EH (cell line): ENCODE data around the gene CPED1.
A peak's percentile ranks its signal among the peaks of the same experiment; 100 is the strongest.
"Not testable (repeated sequence)": the region's sequence is repeated elsewhere in the genome, so short reads cannot be mapped to it uniquely, and the experiment has no call there.

ENCODE experiments used
- DNase-seq: peaks from one replicate; pipeline ENCODE4 v3.0.0-alpha.2; 2015; ENCODE audit warnings: low read depth

CPED1 gene

DNA sequence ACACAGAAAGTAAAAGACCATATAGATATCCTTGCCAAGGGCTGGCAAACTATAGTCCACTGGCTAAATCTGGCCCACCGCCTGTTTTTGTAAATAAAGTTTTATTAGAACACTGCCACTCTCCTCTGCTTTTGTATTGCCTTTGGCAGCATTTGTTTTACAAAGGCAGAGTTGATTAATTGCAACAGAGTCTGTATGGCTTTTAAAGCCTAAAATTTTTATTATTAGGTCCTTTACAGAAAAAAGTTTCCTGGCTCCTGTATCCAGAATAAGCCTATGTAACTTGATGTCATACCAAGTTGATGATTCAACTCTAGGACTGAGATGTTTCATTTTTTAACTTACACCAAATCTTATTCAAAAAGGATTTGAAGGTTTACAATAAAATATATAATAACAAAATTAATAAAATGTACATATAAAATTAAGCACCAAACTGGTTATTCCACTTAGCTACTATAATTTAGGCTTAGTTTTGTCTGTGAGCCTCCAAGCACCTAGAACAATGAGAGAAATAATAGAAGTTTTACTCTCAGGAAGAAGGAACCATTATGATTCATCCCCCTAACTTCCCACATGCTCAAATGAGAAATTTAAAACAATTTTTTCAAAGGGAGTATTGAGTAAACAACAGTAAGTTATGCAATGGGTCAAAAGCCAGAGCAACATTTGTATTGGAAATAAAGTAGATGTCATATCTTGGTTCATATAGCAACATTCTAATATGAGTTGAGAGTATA lies 31.9 kb downstream of the CPED1 start:
- DNase-seq, result peak; percentile 64

DNA sequence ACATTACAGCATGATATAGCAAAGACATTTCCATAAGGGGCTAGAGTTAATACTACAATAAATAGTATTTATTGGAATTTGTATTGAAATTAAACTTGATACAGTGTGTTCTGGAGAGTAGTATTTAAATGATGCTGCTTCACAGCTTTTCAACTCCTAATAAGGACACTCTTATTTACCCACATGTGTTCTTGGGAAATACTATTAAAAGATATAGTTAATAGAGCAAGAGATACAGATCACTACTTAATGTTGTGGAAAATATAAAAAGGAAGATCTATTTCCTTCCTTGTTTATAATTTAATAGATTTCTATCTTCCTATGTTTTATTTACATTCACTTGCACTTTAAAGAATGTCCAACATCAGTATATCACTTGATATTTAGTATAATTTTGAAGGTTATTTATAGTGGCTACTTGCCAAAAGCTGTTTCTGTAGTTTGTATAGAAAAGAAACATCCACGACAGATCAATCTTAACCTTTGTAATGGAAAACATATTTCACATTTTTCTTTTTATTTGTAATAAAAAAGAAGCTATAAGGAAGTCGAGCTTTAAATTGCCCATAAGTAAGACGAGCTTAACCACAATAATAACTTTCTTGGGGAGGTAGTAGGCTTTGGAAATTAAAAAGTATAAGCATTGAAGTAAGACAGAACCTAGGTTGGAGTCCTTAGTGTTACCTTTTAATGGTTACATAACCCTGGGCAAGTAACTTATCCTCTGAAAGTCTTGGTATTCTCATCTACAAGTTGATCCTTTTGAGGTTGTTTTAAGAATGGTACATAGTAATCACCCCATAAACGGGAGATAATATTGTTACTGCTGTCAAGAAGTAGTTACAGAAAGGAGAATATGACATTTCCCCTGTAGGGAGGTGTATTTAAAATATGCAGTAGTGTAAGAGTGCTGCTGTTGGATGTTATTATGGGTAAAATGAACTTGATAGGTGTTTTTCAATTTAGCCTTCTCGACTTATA lies 32.8 kb downstream of the CPED1 start:
- DNase-seq, result no peak

DNA sequence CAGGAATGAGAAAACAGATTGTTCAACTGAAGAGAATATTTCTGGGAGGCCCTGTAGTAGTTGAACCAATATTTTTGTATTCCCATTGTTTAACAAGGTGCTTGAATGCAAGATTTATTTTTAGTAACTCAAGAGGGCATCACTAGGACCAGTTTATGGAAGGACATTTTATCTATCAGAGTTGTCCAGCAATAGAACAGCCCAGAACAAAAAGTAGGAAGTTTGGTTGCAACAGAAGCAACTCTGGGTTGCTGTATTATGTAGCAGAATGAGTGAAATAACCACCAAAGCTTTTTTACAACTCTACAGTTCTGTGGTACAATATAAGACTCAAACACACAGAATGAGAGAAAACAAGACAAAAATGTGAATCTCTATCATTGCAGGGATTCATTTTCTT lies 34.7 kb downstream of the CPED1 start:
- DNase-seq, result no peak

DNA sequence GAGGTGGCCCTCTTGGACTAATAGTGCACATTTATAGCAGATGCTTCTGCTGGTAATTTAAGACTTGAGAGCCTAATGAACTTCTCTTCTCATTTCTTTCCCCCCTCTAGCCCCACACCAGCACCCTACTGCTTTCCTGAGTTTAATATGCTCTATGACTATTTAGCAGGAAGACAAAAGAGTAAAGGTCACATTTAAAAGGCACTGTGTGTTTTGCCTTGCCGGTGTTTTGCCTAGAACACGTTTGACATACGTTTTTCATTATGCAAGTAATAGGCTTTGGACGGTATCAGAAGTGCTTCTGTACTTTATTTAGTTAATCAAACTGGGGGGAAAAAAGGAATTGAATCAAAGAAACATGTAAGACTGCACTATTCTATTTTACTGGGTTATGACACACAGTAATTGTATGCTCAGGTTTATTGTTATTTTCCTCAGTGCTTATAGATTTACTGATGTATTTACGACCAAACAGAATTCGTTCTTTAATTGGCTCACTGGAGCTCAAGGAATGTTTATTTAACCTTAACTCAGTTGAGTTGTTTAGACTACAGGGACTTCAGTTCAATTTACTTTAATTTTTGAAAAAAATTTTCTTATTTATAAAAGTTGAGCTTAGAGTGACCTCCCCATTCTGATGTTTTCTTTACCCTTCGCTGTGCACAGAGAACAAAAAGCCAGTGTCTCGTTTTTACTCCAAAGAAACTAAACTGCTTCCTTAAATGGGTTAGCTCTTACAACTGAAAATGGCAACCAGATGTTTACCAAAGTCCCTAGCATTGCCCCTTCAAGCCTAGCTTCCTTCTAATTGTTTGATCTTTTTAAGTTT lies 35.4 kb downstream of the CPED1 start:
- peak; percentile 52 for DNase-seq

DNA sequence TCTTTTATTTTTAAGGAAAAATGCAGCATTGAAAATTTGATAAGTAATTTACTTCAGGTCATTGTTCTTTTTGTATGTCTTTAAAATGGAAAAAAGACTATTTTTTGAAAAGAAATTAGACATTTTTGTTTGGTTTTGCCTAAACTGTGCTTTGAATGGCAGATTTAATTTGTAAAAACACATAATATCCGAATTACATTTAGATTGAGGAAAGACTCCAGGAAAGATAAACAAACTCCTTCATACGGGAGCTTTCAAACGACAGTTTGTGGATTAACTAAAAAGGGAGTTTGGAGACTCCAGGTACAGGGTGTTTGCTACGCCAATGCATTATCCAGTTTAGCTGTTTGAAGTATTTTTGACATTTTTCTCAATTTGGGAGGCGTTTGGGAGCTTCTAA lies 36.1 kb downstream of the CPED1 start:
- DNase-seq, result no peak

DNA sequence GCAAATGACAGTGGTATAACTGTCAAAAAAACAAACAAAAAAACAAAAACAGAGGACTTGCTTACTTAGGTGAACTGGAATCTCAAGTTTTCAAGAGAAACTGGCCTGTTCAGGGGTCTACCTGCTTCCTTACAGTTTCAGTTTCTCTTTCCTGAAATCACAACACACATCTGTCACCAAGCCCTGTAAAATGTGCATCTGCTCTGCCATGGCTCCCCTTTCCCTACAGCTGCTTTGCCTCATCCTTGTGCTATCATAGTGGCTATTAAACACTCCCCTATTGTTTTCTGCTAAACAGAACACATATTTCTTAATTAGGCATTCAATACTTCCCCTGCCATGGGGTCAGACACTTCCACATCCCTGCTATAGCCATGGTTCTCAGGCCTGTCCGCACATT lies 37.6 kb downstream of the CPED1 start:
- DNase-seq, result no peak

DNA sequence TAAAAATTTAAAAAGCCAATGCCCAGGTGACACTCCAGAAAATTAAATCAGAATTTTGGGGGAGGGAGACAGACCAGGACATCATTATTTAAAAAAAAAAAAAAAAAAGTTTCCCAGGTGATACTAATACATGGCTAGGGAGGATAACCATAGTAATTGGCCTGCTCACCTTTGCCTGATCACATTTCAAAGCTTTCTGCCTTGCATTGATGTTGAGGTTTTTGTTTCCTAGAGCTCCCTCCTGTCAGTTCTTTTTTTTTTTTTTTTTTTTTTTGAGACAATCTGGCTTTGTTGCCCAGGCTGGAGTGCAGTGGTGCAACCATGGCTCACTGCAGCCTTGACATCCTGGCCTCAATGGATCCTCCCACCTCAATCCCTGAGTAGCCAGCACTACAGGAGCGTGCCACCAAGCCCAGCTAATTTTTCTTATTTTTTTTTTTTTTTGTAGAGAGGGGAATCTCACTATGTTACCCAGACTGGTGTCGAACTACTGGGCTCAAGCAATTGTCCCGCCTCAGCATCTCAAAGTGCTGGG lies 38.1 kb downstream of the CPED1 start:
- no peak for DNase-seq

DNA sequence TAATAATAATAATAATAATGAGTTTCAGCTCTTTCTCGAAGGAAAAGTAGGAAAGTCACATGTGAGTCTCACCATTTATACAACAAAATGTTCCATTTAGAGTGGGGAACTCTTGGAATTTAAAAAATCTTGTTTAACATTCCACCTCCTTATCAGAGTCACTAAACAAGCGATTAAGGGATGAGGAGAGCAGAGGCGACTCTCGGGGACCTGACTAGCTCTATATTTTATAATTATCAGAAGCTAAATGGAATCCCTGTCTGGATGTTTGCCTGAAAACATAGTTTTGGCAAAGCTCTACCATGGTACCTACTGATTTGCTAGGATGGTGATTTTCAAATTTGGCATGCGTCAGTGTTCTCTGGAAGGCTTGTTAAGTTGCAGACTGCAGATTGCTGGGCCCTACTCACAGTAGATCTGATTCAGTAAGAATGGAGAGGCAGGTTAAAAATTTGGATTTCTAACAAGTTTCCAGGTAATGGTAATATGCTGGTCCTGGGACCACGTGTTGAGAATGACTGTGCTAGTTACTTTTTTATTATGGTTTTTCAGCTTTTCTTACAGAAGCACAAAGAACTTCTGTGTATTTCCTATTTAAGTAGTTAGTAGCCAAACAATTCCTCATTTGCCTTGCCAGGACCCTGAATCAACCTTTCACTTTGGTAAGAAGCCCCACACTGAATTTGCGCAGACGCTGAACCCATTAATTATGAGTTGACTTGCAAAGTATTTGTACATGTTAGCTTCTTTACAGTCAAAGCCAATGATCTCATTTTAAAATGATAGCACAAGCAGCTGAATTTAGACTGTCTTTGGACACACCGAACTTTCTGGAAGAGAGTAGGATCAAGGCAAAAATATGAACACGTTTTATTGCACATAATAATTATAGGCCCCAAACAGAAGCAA lies 39.5 kb downstream of the CPED1 start:
- DNase-seq, result peak; percentile 21

DNA sequence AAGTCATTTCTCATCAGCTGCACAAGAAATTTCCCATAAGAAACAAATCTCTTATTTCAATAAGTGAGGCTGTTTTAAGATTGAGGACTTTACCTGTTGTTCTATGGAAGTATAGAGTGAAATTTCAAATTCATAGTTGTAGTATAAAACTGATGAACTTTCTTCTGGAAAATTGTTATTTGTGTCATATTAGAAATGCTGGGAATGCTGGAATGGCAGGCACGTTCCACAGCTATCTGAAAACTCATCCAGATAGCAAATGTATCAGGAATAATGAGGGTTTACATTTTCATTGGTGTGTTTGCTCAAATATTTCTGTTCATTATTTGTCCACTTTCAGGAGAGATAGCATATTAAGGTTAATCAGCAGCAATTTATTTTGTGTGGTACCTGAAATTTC lies 40.8 kb downstream of the CPED1 start:
- DNase-seq, result no peak

DNA sequence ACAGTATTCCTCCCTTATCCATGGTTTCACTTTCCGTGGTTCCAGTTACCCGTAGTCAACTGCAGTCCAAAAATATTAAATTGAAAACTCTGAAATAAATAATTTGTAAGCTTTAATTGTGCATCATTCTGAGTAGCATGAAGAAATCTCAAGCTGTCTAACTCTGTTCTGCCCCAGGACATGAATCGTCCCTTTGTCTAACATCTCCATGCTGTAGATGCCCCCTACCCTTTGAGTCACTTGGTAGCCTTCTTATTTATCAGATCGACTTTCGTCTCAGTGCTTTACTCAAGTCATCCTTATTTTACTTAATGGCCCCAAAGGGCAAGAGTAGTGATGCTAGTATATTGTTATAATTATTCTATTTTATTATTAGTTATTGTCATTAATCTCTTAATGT lies 41.8 kb downstream of the CPED1 start:
- DNase-seq, result no peak

DNA sequence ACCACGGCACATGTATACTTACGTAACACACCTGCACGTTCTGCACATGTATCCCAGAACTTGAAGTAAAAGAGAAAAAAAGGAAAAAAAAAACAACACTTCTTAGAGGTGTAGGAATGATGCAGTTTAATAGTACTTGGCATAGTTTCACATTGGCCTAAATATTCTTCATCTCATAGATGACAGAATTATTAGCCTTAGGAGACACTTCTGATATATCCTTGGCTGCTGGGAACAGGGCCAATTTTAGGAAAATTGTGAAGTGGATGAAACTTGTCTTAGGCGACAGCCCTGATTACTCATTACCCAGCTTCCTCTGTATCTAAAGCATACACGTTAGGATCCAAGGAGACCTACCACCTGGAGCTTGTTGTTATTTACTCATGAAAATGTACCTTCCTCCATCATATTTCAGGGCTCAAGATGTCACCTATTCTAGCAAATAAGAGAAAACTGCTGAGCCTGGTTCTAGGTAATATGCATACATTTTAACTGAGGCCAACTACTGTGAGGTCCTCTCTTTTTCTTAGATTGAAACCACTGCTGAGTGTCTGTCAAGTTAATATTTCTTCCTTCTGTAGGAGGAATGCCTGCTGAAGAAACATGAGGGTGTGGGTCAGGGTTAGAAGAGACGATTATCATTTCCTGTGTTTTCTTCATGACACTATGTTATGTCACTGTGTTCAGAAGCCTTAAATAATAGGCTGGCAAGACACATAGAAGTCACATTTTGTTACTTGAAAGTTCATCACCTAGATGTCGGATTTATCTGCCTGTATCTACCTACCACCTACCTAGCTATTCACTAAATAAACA lies 44.3 kb downstream of the CPED1 start:
- peak; percentile 45 for DNase-seq

DNA sequence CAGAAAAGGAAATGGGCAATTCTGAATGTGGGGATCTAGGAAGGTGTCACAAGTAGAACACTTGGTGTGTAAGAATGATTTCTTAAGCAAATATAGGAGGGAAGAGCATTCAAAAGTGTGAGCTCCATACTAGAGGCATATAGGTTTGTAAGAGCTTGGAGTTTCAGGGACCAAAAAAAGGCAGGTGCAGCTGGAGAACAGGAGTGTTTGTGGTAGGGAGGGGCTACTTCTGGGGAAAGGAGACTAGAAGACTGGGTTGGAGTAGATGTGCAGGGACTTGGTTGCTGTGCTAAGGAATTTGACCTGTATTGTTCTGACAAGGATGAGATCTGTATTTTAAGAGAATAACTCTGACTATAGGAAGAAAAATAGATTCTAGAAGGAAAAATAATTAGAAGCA lies 46.4 kb downstream of the CPED1 start:
- DNase-seq, result no peak

DNA sequence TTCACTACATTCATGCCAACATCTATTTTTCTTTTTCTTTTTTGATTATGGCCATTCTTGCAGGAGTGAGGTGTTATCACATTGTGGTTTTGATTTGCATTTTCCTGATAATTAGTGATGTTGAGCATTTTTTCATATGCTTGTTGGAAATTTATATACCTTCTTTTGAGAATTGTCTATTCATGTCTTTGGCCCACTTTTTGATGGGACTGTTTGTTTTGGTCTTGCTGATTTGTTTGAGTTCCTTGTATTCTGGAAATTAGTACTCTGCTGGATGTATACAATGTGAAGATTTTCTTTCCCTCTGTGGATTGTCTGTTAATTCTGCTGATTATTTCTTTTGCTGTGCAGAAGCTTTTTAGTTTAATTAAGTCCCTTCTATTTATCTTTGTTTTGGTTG lies 48.3 kb downstream of the CPED1 start:
- not testable (repeated sequence) for DNase-seq

DNA sequence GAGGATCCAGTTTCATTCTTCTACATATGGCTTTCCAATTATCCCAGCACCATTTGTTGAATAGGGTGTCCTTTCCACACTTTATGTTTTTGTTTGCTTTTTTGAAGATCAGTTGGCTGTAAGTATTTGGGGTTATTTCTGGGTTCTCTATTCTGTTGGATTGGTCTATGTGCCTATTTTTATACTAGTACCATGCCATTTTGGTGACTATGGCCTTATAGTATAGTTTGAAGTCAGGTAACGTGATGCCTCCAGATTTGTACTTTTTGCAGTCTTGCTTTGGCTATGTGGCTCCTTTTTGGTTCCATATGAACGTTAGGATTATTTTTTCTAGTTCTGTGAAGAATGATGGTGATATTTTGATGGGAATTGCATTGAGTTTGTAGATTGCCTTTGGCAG lies 48.8 kb downstream of the CPED1 start:
- not testable (repeated sequence) for DNase-seq

DNA sequence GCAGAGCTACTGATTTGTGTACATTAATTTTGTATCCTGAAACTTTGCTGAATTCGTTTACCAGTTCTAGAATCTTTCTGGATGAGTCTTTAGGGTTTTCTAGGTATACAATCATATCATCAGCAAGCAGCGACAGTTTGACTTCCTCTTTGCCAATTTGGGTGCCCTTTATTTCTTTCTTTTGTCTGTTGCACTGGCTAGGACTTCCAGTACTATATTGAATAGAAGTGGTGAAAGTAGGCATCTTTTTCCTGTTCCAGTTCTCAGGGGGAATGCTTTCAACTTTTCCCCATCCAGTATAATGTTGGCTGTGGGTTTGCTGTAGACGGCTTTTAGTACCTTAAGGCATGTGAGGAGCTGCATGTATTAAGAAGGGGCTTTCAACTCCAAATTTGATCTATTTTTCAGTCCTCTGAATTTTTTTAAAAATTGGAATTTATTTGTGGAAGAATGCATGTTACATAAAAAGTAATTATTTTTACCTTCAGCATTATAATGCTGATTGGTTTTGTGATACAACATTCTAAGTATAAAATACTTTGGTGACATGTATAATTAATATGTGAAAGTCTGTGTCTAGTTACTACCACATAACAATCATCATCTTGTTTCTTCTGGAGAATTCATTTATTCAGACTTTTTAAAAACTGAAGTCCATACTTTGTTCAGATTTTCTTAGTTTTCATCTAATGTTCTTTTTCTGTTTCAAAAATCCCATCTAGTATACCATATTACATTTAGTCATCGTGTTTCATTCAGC lies 49.6 kb downstream of the CPED1 start:
- DNase-seq, result no peak

DNA sequence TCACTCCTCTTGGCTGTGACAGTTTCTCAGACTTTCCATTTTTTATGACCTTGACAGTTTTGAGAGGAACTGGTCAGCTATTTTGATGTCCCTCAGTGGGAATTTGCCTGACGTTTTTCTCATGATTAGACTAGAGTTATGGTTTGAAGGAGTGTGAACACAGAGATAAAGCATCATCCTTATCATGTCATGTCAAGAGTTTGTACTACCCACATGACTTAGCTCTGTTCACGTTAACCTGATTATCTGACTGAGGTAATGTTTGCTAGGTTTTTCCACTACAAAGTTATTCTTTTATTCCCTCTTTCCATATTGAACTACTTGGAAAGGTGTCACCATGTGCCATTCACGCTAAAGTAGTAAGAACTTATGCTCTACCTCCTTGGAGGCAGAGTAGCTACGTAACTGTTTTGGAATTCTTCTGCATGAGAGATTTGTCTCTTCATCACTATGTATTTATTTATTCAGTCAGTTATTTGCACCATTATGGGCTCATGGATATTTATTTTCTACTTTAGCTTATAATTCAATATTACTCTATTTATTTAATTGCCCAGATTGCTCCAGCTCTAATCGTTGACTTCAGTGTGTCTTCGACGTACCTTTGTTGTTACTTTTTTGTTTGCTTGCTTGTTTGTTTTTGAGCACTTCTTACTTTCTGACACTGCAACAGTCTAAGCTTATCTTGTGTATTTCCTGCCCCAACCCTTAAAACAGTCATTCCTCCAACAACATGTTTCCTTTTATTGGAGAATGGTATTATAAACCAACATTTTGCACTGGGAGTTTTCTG lies 50.4 kb downstream of the CPED1 start:
- DNase-seq, result no peak

DNA sequence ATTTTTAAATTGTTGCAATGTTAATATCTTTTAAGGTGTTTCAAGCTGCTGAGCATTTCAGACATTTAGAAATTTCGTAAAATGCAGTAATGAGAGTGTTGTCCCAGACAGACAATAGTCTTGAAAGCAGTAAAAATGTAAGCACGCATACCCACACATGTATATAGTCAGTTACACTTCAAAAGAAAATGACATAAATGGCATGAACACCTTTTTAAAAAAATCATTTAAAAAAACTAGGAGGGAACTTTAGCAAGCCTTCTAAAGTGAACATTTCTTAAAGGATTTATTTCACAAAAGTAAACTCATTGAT lies 51.0 kb downstream of the CPED1 start:
- DNase-seq, result no peak

DNA sequence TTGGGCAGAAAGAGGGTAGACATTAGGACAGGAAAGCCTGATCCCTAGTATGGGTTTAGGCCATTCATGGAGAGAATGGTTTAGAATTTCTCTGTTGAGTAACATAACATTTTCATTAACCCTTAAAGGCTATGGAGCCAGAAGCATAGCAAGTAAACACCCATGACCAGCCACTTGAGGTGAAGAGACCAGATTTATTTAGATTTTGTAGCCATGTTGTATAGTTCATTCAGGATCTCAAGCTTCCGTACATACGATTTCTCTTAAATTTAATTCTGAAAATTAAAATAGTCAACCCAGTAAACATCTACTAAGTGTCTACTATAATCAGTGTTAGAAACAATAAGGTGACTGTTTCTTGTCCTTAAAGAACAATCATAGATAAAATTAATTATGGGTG lies 51.5 kb downstream of the CPED1 start:
- DNase-seq, result no peak
